Spleen (tissue), 13 donors: ENCODE results near the gene FBLN2. TPM values are rescaled to one million over a fixed set of nuclear protein-coding genes. Genes with fewer than 3 reads are reported as not detected.
A peak's percentile ranks its signal among the peaks of the same experiment; 100 is the strongest.
"Not testable (repeated sequence)": the region's sequence is repeated elsewhere in the genome, so short reads cannot be mapped to it uniquely, and the experiment has no call there.

ENCODE experiments used
- DNase-seq: peaks from one replicate; pipeline ENCODE4 v3.0.0-alpha.2; 2020
- H3K27ac ChIP-seq, 8 donors: fragments of 200-600 bp; sonication (generic) in 7 of 8; 1 replicate in 4 of 8; 2 replicates in 4 of 8; pipeline versions ENCODE4 v1.5.0 to v1.8.0; 2016 to 2021; ENCODE audit warnings: inconsistent platforms in 4 of 8, mild to moderate bottlenecking in 4 of 8, moderate library complexity in 1 of 8
- H3K27me3 ChIP-seq, 7 donors: fragments of 200-600 bp; sonication (generic) in 6 of 7; replicated peaks in 1 of 7; 1 replicate in 4 of 7; 2 replicates in 3 of 7; pipeline versions ENCODE4 v1.5.0 to v1.8.0; 2016 to 2021; ENCODE audit warnings: inconsistent platforms in 3 of 7, mild to moderate bottlenecking in 1 of 7
- H3K36me3 ChIP-seq, 6 donors: fragments of 200-600 bp; sonication (generic) in 5 of 6; 1 replicate in 4 of 6; 2 replicates in 2 of 6; pipeline versions ENCODE4 v1.5.0 to v1.8.0; 2016 to 2021; ENCODE audit warnings: inconsistent platforms in 2 of 6
- H3K4me1 ChIP-seq, 6 donors: fragments of 200-600 bp; sonication (generic) in 5 of 6; 1 replicate in 3 of 6; 2 replicates in 3 of 6; pipeline versions ENCODE4 v1.5.0 to v1.8.0; 2016 to 2021; ENCODE audit warnings: inconsistent platforms in 3 of 6
- H3K4me3 ChIP-seq, 8 donors: fragments of 200-600 bp; sonication (generic) in 7 of 8; 1 replicate in 4 of 8; 2 replicates in 4 of 8; pipeline versions ENCODE4 v1.5.0 to v1.8.0; 2016 to 2021; ENCODE audit warnings: inconsistent platforms in 4 of 8, mild to moderate bottlenecking in 4 of 8, moderate library complexity in 2 of 8
- H3K9me3 ChIP-seq, 8 donors: fragments of 200-600 bp; sonication (generic) in 7 of 8; 1 replicate in 4 of 8; 2 replicates in 4 of 8; pipeline versions ENCODE4 v1.5.0 to v1.8.0; 2016 to 2021; ENCODE audit warnings: inconsistent platforms in 4 of 8
- CTCF ChIP-seq, 11 experiments: fragments of 200-600 bp in 7 of 11; fragments of 450-650 bp in 4 of 11; sonication (generic) in 4 of 11; IDR thresholded peaks in 8 of 11; conservative IDR thresholded peaks in 3 of 11; 1 replicate in 7 of 11; 2 replicates in 4 of 11; pipeline versions ENCODE4 v1.4.0 to v1.8.0; 2016 to 2021; ENCODE audit warnings: antibody characterized with exemption in 11 of 11, inconsistent platforms in 4 of 11, mild to moderate bottlenecking in 1 of 11
- POLR2A ChIP-seq, 3 donors: fragments of 450-650 bp; IDR thresholded peaks; one replicate each; pipeline ENCODE4 v1.5.1; 2017; ENCODE audit warnings: antibody characterized with exemption in 3 of 3, mild to moderate bottlenecking in 1 of 3
- POLR2AphosphoS5 ChIP-seq, 3 donors: sonication (generic); formaldehyde crosslinking; IDR thresholded peaks; one replicate each; pipeline ENCODE4 v1.5.1; 2017; ENCODE audit warnings: antibody characterized with exemption in 3 of 3
- WGBS, 5 donors: extraction: QIAGEN DNeasy Blood & Tissue Kit in 3 of 5; methylation state at CpG; one replicate each; pipeline versions ENCODE4 v1.1.5 to v1.1.7; 2013 to 2018; 5-methylcytosine and 5-hydroxymethylcytosine counted together
- intact Hi-C: fragments of 100-400 bp; cut with DNase I; formaldehyde crosslinking; loops from one replicate; pipeline ENCODE4 v1.15.0; 2023; ENCODE audit warnings: low total_unique reads
- long read RNA-seq, 2 donors: transcript quantifications; one replicate each; lab custom pipeline, GENCODE V29; 2026
- polyA plus RNA-seq, 3 donors: library from polyadenylated mRNA; stranded (reverse); fragments of 200-250 nt; gene quantifications; one replicate each; pipeline ENCODE4 v1.2.1, GENCODE V29; 2013
- total RNA-seq, 7 donors: library from RNA; depleted of rRNA in 3 of 7; stranded (reverse); fragments of >200 nt in 3 of 7; fragmentation: NEBNext Ultra II Directional in 4 of 7; extraction: Animal tissue kit (Norgen Biotek cat#: 25700) in 4 of 7; gene quantifications; one replicate each; pipeline versions ENCODE4 v1.1.0 to v1.2.1, GENCODE V29; 2016 to 2021
- donor health status: healthy with polysubstance abuse.
- donor health status: DM: no; HTN: no; CAD: no; lungs with moderate emphysema.
- donor health status: DM: no; HTN: no; CAD: no.
- donor health status: Bipolar disorder and iron deficiency.
- donor health status: healthy.
- donor health status: DM: no; HTN: no; CAD: no.
- donor health status: DM: yes; HTN: yes; CAD: no.

The FBLN2 gene
- total RNA-seq (10 to 100 TPM in 4 of 7 donors, 1 to 10 TPM in 3; 6.1 to 28.2 (median 17.4) TPM), polyA plus RNA-seq (10 to 100 TPM in 1 of 3 donors, 1 to 10 TPM in 2; 8.9 to 15.9 (median 9.1) TPM)
- long read RNA-seq, donor 1: 0 reads
- long read RNA-seq, donor 2, full-length matches to known transcripts: 3 of 11 reads
- long read RNA-seq, donor 2, partial matches to known transcripts: 8 of 11 reads
- long read RNA-seq, donor 2, other reads (novel, unspliced or antisense): 0 of 11 reads

GRCh38 chr3:13548696-13549622, at the start of gene FBLN2:
FBLN2 (plus strand) TSS chr3:13549125; CDS start chr3:13570356, 21,231 bp downstream.
- Histone ChIP-seq H3K27ac (peak within 1 kb of the TSS in 5 of 8 donors; percentile 9 to 70 (median 68)), H3K27me3 (peaks cover 0 to 78% (median 18%) of the 10 kb centered on the region in 7 donors), H3K4me1 (peaks cover 0 to 64% (median 28%) of the 10 kb centered on the region in 6 donors), H3K36me3 (no peaks in the 10 kb centered on the region), H3K9me3 (no peaks in the 10 kb centered on the region), H3K4me3 (peak within 1 kb of the TSS in 7 of 8 donors; percentile 7 to 70 (median 37))
- TF ChIP-seq POLR2A (IDR thresholded peaks at IDR 0.05) (no peak), CTCF (IDR thresholded peaks at IDR 0.05 in 8 of 11, conservative IDR thresholded peaks at IDR 0.05 in 3 of 11) (no peak), POLR2AphosphoS5 (IDR thresholded peaks at IDR 0.05) (no peak)
- intact Hi-C loops: no loop called here
- WGBS, 5 donors: 5 to 14% (median 10%) methylated on average over 24 to 107 of the region's 107 CpGs
- peak; percentile 85 for DNase-seq

GRCh38 chr3:13499246-13499645, 49.7 kb upstream of the FBLN2 start:
- H3K27me3 ChIP-seq, intact Hi-C loops, H3K27ac ChIP-seq, H3K9me3 ChIP-seq, H3K4me3 ChIP-seq: not testable (repeated sequence)
- peaks cover 0 to 15% (median 0%) of the 10 kb centered on the region in 6 donors for H3K36me3 ChIP-seq
- WGBS, 5 donors: 92 to 99% (median 95%) methylated on average over 11 of the region's 11 CpGs
- DNase-seq: peak; percentile 41
- peaks cover 0 to 16% (median 7%) of the 10 kb centered on the region in 6 donors for H3K4me1 ChIP-seq

GRCh38 chr3:13500133-13500885, 48.6 kb upstream of the FBLN2 start:
- intact Hi-C loops: no loop called here
- Histone ChIP-seq H3K4me3 (no peak overlapping the region), H3K9me3 (no peaks in the 10 kb centered on the region), H3K4me1 (peaks cover 0 to 16% (median 7%) of the 10 kb centered on the region in 6 donors), H3K27ac (no peak overlapping the region), H3K27me3 (no peaks in the 10 kb centered on the region), H3K36me3 (peaks cover 0 to 20% (median 0%) of the 10 kb centered on the region in 6 donors)
- TF ChIP-seq CTCF (IDR thresholded peaks at IDR 0.05 in 8 of 11, conservative IDR thresholded peaks at IDR 0.05 in 3 of 11): peak in 10 of 11 experiments; percentile 17 to 61 (median 42)
- TF ChIP-seq POLR2A (IDR thresholded peaks at IDR 0.05): no peak
- no peak for TF ChIP-seq POLR2AphosphoS5 (IDR thresholded peaks at IDR 0.05)
- peak; percentile 65 for DNase-seq
- 76 to 90% (median 84%) methylated on average over 10 to 15 of the region's 15 CpGs for WGBS, 5 donors

GRCh38 chr3:13501056-13501455, 47.9 kb upstream of the FBLN2 start:
- intact Hi-C loops: no loop called here
- H3K27me3 ChIP-seq: no peaks in the 10 kb centered on the region
- peak; percentile 24 for DNase-seq
- WGBS, 5 donors: 57 to 99% (median 92%) methylated on average over 4 of the region's 4 CpGs
- H3K4me1 ChIP-seq: peaks cover 0 to 10% (median 6%) of the 10 kb centered on the region in 6 donors
- H3K9me3 ChIP-seq: no peaks in the 10 kb centered on the region
- peaks cover 0 to 20% (median 0%) of the 10 kb centered on the region in 6 donors for H3K36me3 ChIP-seq
- H3K4me3 ChIP-seq: no peak overlapping the region
- TF ChIP-seq CTCF (IDR thresholded peaks at IDR 0.05 in 8 of 11, conservative IDR thresholded peaks at IDR 0.05 in 3 of 11): no peak
- TF ChIP-seq POLR2A (IDR thresholded peaks at IDR 0.05): no peak
- TF ChIP-seq POLR2AphosphoS5 (IDR thresholded peaks at IDR 0.05): no peak
- H3K27ac ChIP-seq: no peak overlapping the region
